Measurements from ENCODE around the gene ZNF555. TPM values are rescaled to one million over a fixed set of nuclear protein-coding genes. Genes with fewer than 3 reads are reported as not detected.

The ZNF555 gene
- polyA plus RNA-seq: 1.5 and 2.2 TPM in 2 replicates

DNA sequence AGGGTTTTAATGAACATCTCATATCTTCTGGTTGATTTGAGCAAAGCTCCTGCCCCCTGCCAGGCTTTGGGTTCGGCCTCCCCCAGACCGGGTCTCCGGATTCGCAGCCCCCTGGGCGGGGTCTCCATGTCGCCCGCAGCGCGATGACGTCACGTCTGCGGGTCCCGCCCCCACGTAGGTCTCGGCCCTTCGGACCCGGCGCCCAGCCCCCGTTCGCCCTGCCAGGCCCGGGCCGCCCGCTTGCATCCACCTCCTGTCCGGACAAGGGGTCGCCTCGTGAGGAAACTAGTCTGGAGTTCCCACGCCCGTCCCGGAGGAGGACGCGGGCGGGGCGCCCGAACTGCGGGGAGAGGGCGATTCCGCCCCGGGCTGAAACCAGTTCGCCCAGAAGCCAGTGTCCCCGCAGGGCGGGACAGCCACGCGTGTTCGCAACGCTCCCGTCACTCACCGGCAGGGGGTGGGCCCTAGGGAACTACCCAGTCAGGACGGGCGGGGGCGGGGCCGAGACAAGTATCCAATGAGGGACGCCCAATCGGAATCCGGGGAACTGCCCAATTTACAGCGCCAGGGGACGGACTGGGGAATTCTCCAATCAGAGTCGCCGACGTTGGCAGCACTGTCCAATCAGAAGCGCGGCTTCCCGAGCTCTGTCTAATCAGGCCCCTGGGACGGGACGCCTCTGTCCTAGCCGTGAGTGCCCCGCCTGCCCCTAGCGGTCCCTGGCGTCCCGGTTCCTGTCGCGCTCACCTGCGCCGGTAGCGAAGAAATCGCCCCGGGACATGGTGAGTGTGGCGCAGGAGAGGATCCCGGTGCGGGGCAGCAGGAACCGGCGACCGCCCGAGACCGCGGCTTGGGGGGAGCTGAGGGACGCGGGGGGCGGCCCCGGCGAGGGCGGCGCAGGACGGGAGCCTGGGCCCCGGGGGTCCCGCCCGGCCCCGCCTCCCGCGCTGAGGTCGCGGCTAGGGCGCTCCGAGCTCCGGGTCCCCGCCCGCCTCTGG lies at the start of gene ZNF555:
ZNF555 (plus strand) TSS at position 682 of the 998 bp plus-strand sequence; CDS start at position 780, 98 bp downstream.

GRCh38 chr19:2819540-2820111 lies 21.6 kb upstream of the ZNF555 start, which contains the start of gene ZNF554:
Gene ZNF554 (plus strand): TSS chr19:2819868. CDS start chr19:2820072, 204 bp downstream.

DNA sequence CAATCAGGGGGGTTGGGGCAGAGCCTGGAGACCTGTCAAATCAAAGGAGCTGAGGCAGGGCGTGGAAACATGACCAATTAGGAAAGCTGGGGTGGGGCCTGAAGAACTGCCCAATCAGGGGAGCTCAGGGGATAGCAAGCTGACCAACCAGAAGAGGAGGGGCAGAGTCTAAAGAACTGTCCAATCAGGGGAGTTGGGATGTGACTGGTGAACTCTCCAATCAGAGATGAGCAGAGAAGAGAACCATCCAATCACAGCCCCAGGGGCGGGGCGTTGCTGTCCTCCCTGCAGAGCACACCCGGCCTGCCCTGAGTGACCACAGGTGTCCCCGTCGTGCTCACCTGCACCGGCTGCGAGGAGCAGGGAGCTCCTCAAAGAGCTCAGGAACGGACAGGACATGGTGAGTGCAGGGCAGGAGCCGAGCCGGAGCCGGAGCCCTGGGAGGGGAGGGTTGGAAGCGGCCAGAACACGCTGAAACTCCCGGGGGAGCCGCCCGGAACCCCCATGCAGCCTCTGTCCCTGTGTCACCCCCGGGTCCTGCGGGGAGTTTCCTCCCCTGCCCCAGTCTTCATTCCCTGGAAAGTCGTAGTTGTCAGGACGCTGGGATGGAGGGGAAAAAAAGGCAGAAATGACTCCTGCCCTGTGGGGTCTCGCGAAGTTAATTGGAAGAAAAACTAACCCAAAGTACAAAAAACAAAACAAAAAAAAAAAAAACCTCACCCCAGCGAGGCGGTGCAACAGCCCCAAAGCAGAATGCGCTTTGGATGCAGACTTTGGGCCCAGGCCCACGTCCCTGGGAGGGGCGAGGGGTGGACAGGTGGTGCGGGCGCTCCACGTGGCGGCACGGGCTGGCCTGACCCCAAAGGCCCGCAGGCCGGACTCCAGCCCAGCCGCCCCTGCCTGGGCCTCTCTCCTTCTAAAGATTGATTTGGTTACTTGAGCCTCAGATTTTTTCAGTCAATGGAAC lies 26.0 kb downstream of the ZNF555 start, which contains the start of gene ZNF556:
ZNF556 (plus strand) TSS at position 311 of the 967 bp plus-strand sequence; CDS start at position 398, 87 bp downstream.

DNA sequence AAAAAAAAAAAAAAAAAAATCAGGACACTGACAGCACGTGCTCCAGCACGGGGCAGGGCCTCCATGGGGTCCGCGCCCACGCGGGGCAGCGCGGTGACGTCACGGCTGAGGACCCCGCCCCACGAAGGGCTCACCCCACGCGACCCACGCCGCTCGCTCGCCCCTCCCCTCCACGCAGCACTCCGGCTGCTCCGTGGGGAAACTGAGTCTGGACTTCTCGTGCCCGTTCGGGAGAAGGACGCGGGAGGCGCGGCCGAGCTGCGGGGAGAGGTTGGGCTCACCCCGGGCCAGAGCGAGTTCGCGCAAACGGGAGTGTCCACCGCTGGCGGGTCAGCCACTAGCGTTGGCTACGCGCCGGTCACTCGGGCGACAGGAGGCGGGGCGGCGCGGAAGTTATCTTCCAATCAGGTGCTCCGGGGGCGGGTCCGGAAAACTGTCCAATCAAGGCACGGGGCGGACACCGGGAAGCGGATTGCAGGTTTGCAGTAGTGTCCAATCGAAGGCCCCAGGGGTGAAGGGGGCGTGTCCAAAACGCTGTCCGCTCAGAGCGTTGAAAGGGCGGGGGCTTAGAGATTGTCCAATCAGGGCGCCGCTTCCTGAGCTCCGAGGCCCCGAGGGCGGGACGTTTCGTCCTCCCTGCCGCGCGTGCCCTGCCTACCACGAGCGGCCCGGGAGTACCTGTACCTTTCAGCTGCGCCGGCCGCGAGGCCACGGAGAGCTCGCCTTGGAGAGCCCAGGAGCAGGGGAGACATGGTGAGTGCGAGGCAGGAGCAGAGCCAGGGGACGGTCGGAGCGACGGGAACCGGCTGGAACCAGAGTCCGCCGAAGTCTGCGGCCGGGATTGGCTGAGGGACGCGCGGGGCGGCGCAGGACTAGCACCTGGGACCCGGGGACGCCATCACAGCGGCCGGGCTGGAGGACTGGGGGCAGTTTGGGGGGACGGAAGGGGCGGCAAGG lies 59.3 kb downstream of the ZNF555 start, which contains the start of gene ZNF57:
ZNF57 (plus strand) TSS at position 633 of the 957 bp plus-strand sequence; CDS start at position 751, 118 bp downstream.

Other genes starting within 250 kb of the ZNF555 start
- gene GNG7, start 138.8 kb upstream of the ZNF555 start, polyA plus RNA-seq: 5.0 and 6.7 TPM in 2 replicates
- 0.22 and 1.6 TPM in 2 replicates for gene DIRAS1, start 120.1 kb upstream of the ZNF555 start, polyA plus RNA-seq
- 1.1 and 1.7 TPM in 2 replicates for gene SLC39A3, start 101.5 kb upstream of the ZNF555 start, polyA plus RNA-seq
- 1.7 and 2.3 TPM in 2 replicates for gene SGTA, start 58.2 kb upstream of the ZNF555 start, polyA plus RNA-seq
- 1.5 and 3.0 TPM in 2 replicates for gene THOP1, start 56.0 kb upstream of the ZNF555 start, polyA plus RNA-seq
- 3.1 and 3.9 TPM in 2 replicates for gene ZNF554, start 21.6 kb upstream of the ZNF555 start, polyA plus RNA-seq
- 0.20 TPM in 1 of 2 replicates, not detected in the other for gene ZNF556, start 25.9 kb downstream of the ZNF555 start, polyA plus RNA-seq
- 6.3 and 8.4 TPM in 2 replicates for gene ZNF57, start 59.5 kb downstream of the ZNF555 start, polyA plus RNA-seq
- 0.81 and 2.7 TPM in 2 replicates for gene ZNF77, start 103.5 kb downstream of the ZNF555 start, polyA plus RNA-seq
- 1.4 TPM in 1 of 2 replicates, not detected in the other for gene TLE6, start 136.1 kb downstream of the ZNF555 start, polyA plus RNA-seq
- gene TLE2, start 187.8 kb downstream of the ZNF555 start, polyA plus RNA-seq: 0.21 and 0.98 TPM in 2 replicates
- gene TLE5, start 221.0 kb downstream of the ZNF555 start, polyA plus RNA-seq: 9.8 and 15.6 TPM in 2 replicates